Mucosa of descending colon (tissue), 3 donors: ENCODE measurements around the gene OS9. TPM values are rescaled to one million over a fixed set of nuclear protein-coding genes. Genes with fewer than 3 reads are reported as not detected.

Experiments used
- ATAC-seq: fragments of 200-7000 bp; cut with Tn5 transposase; one replicate; pipeline ENCODE4 v1.9.1; 2020; ENCODE audit warnings: mild to moderate bottlenecking, moderate library complexity
- DNase-seq, 3 donors: peaks; one replicate each; pipeline ENCODE4 v3.0.0-alpha.2; 2020
- H3K36me3 ChIP-seq: fragments of 200-600 bp; one replicate; pipeline ENCODE4 v1.8.0; 2021; ENCODE audit warnings: low read depth, mild to moderate bottlenecking
- H3K4me1 ChIP-seq: fragments of 200-600 bp; one replicate; pipeline ENCODE4 v1.8.0; 2021; ENCODE audit warnings: low read depth, mild to moderate bottlenecking
- H3K4me3 ChIP-seq: fragments of 200-600 bp; one replicate; pipeline ENCODE4 v1.8.0; 2021; ENCODE audit warnings: mild to moderate bottlenecking
- H3K9me3 ChIP-seq: fragments of 200-600 bp; one replicate; pipeline ENCODE4 v1.8.0; 2021; ENCODE audit warnings: mild to moderate bottlenecking
- CTCF ChIP-seq: fragments of 200-600 bp; IDR thresholded peaks from one replicate; pipeline ENCODE4 v1.8.0; 2022; ENCODE audit warnings: antibody characterized with exemption, mild to moderate bottlenecking
- intact Hi-C, 2 donors: fragments of 100-400 bp; cut with DNase I in 1 of 2; cut with micrococcal nuclease in 1 of 2; formaldehyde crosslinking; loops; one replicate each; pipeline versions ENCODE4 v1.11.0 to v1.11.1; 2022; cut with DNase I, micrococcal nuclease
- microRNA-seq: library from miRNA; unstranded; fragments of <30 nt; microRNA quantifications from one replicate; pipeline ENCODE4, GENCODE V29; 2019
- total RNA-seq, 3 donors: library from RNA; stranded (reverse); fragmentation: NEBNext Ultra II Directional in 2 of 3; extraction: Animal tissue kit (Norgen Biotek cat#: 25700) in 2 of 3; gene quantifications; one replicate each; pipeline versions ENCODE4 v1.2.1 to v1.2.4, GENCODE V29; 2021 to 2023
- donor health status: DM: no; HTN: no; CAD: no; lungs with moderate emphysema.
- donor health status: DM: no; HTN: no; CAD: no.
- donor health status: DM: no; HTN: yes; CAD: no.

OS9 gene
- total RNA-seq, 3 donors from 2014 or later: 230 to 282 (median 282) TPM

GRCh38 chr12:57767305-57767698, 73.4 kb downstream of the OS9 start:
- no peak for DNase-seq
- Histone ChIP-seq H3K4me1 (peaks cover 28% of the 10 kb centered on the region), H3K9me3 (no peaks in the 10 kb centered on the region), H3K4me3 (no peak overlapping the region), H3K36me3 (no peaks in the 10 kb centered on the region)
- no peak for TF ChIP-seq CTCF
- ATAC-seq: no peak
- intact Hi-C loops: no loop called here

GRCh38 chr12:57767876-57768275, 73.9 kb downstream of the OS9 start:
- TF ChIP-seq CTCF: no peak

GRCh38 chr12:57769594-57769993, 75.7 kb downstream of the OS9 start:
- Histone ChIP-seq H3K4me3 (no peak overlapping the region), H3K9me3 (no peaks in the 10 kb centered on the region), H3K36me3 (no peaks in the 10 kb centered on the region), H3K4me1 (peaks cover 34% of the 10 kb centered on the region)
- no peak for TF ChIP-seq CTCF
- intact Hi-C loops: no loop called here
- ATAC-seq (no peak), DNase-seq (no peak)

More at GRCh38 chr12:57767876-57768275, 73.9 kb downstream of the OS9 start:
- intact Hi-C loops: no loop called here
- Histone ChIP-seq H3K9me3 (no peaks in the 10 kb centered on the region), H3K4me1 (peaks cover 28% of the 10 kb centered on the region), H3K4me3 (no peak overlapping the region), H3K36me3 (no peaks in the 10 kb centered on the region)
- ATAC-seq (no peak), DNase-seq (no peak)

GRCh38 chr12:57770734-57771133, 76.8 kb downstream of the OS9 start:
- ATAC-seq (no peak), DNase-seq (no peak)
- H3K4me3 ChIP-seq: no peak overlapping the region
- intact Hi-C loops: no loop called here
- no peaks in the 10 kb centered on the region for H3K9me3 ChIP-seq
- no peak for TF ChIP-seq CTCF
- peaks cover 28% of the 10 kb centered on the region for H3K4me1 ChIP-seq
- H3K36me3 ChIP-seq: no peaks in the 10 kb centered on the region

Small RNA genes lying within 50 kb of the gene (microRNA-seq; reads per million reads assigned to microRNA genes)
- gene MIR6759: not detected

Other genes with a start within 250 kb of the OS9 start
- gene INHBE, start 238.8 kb upstream of the OS9 start, total RNA-seq: not detected
- 1 to 10 TPM in 2 of 3 donors, under 1 TPM in 1; 0.46 to 2.0 (median 1.9) TPM for gene GLI1, start 234.3 kb upstream of the OS9 start, total RNA-seq
- 10 to 100 TPM in 2 of 3 donors, 1 to 10 TPM in 1; 8.8 to 18.5 (median 15.0) TPM for gene ARHGAP9, start 214.3 kb upstream of the OS9 start, total RNA-seq
- gene MARS1, start 206.1 kb upstream of the OS9 start, total RNA-seq: 100 to 1,000 TPM in 1 of 3 donors, 10 to 100 TPM in 2; 63.7 to 117 (median 94.7) TPM
- 10 to 100 TPM; 14.1 to 36.4 (median 19.1) TPM for gene DDIT3, start 173.6 kb upstream of the OS9 start, total RNA-seq
- gene MBD6, start 171.3 kb upstream of the OS9 start, total RNA-seq: 100 to 1,000 TPM; 116 to 137 (median 120) TPM
- gene DCTN2, start 146.9 kb upstream of the OS9 start, total RNA-seq: 100 to 1,000 TPM; 138 to 140 (median 140) TPM
- gene KIF5A, start 144.1 kb upstream of the OS9 start, total RNA-seq: 1 to 10 TPM in 2 of 3 donors, under 1 TPM in 1; 0.61 to 9.1 (median 1.2) TPM
- 10 to 100 TPM; 39.0 to 55.5 (median 54.2) TPM for gene PIP4K2C, start 102.9 kb upstream of the OS9 start, total RNA-seq
- gene DTX3, start 89.3 kb upstream of the OS9 start, total RNA-seq: 10 to 100 TPM in 1 of 3 donors, 1 to 10 TPM in 2; 4.3 to 65.5 (median 7.0) TPM
- gene ARHGEF25, start 82.7 kb upstream of the OS9 start, total RNA-seq: 100 to 1,000 TPM in 1 of 3 donors, 10 to 100 TPM in 1, 1 to 10 TPM in 1; 5.0 to 129 (median 11.0) TPM
- gene B4GALNT1, start 60.9 kb upstream of the OS9 start, total RNA-seq: 1 to 10 TPM in 1 of 3 donors, under 1 TPM in 2; 0.64 to 2.2 (median 0.65) TPM
- 1 to 10 TPM; 1.3 to 2.7 (median 2.2) TPM for gene AGAP2, start 44.6 kb downstream of the OS9 start, total RNA-seq
- gene TSPAN31, start 50.9 kb downstream of the OS9 start, total RNA-seq: 10 to 100 TPM; 29.2 to 39.8 (median 30.5) TPM
- 10 to 100 TPM; 41.4 to 62.7 (median 60.2) TPM for gene CDK4, start 58.2 kb downstream of the OS9 start, total RNA-seq
- 10 to 100 TPM; 10.5 to 15.1 (median 11.7) TPM for gene MARCHF9, start 61.0 kb downstream of the OS9 start, total RNA-seq
- gene CYP27B1, start 72.9 kb downstream of the OS9 start, total RNA-seq: 1 to 10 TPM; 1.2 to 2.1 (median 1.4) TPM
- 10 to 100 TPM; 10.1 to 15.3 (median 10.6) TPM for gene METTL1, start 78.0 kb downstream of the OS9 start, total RNA-seq
- 1 to 10 TPM; 5.3 to 7.3 (median 6.2) TPM for gene EEF1AKMT3, start 78.5 kb downstream of the OS9 start, total RNA-seq
- 10 to 100 TPM; 26.1 to 32.9 (median 29.0) TPM for gene TSFM, start 88.7 kb downstream of the OS9 start, total RNA-seq
- gene AVIL, start 124.6 kb downstream of the OS9 start, total RNA-seq: 10 to 100 TPM; 12.2 to 13.6 (median 13.3) TPM
- 100 to 1,000 TPM; 220 to 339 (median 256) TPM for gene CTDSP2, start 152.6 kb downstream of the OS9 start, total RNA-seq
- 10 to 100 TPM; 13.7 to 19.0 (median 15.3) TPM for gene ATP23, start 247.4 kb downstream of the OS9 start, total RNA-seq